Activated T-helper 2 cell treated with anti-CD3 and anti-CD28 coated beads, Interferon-gamma antibody, Interleukin-2, Interleukin-4, amounts not matched to agents 10 μg/mL and 5 μg/mL and 100 μg/mL, durations not matched to agents 14 hours and 24 hours and 36 hours (primary cell): ENCODE data around the gene ICE2. TPM values are rescaled to one million over a fixed set of nuclear protein-coding genes. Genes with fewer than 3 reads are reported as not detected.
"Not testable (repeated sequence)": the region's sequence is repeated elsewhere in the genome, so short reads cannot be mapped to it uniquely, and the experiment has no call there.

ENCODE experiments used
- DNase-seq: peaks from one replicate; pipeline ENCODE4 v3.0.0; 2021; ENCODE audit warnings: low spot score
- H3K27ac Mint-ChIP-seq: one replicate; pipeline ENCODE4 v1.8.0; 2021; ENCODE audit warnings: mixed read lengths
- H3K27me3 Mint-ChIP-seq: one replicate; pipeline ENCODE4 v1.8.0; 2021; ENCODE audit warnings: low read depth, mixed read lengths
- H3K36me3 Mint-ChIP-seq: one replicate; pipeline ENCODE4 v1.8.0; 2021; ENCODE audit warnings: low read depth, mixed read lengths
- H3K4me1 Mint-ChIP-seq: one replicate; pipeline ENCODE4 v1.8.0; 2021; ENCODE audit warnings: low read depth, mixed read lengths
- H3K4me3 Mint-ChIP-seq: one replicate; pipeline ENCODE4 v1.8.0; 2021; ENCODE audit warnings: low read depth, mild to moderate bottlenecking, moderate library complexity, mixed read lengths
- H3K9me3 Mint-ChIP-seq: one replicate; pipeline ENCODE4 v1.8.0; 2021; ENCODE audit warnings: mixed read lengths
- intact Hi-C: fragments of 100-400 bp; cut with micrococcal nuclease; formaldehyde crosslinking; loops from one replicate; pipeline ENCODE4 v1.15.1; 2023
- total RNA-seq: library from RNA; stranded (reverse); gene quantifications from 2 replicates; pipeline ENCODE4 v1.2.3, GENCODE V29; 2022

ICE2 gene
- total RNA-seq, 1 donor from 2014 or later, result 50.4 TPM

DNA sequence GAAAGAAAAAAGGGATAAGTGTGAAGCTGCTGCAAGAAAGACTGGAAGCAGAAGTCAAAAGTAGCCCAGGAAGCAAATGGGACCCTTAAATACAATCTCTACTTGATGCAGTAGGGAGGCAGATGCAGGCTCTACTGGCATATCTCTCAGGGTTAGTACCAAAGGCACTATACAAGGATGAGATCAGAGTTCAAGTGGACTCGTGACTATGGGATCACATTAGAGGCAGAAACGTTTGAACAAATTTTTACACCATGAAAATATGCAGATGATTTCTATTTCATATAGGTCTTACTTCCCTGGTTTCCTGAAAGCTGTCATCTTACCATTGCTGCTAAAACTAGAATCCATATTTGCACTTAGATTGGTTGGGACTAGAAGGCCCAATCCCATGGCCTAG lies 53.5 kb downstream of the ICE2 start:
- no peak for DNase-seq
- no peak overlapping the region for H3K27ac Mint-ChIP-seq
- H3K4me1 Mint-ChIP-seq, result peaks cover 8% of the 10 kb centered on the region
- H3K9me3 Mint-ChIP-seq, result no peaks in the 10 kb centered on the region
- H3K4me3 Mint-ChIP-seq, result no peak overlapping the region
- H3K36me3 Mint-ChIP-seq, result peaks cover 40% of the 10 kb centered on the region
- intact Hi-C loops, result no loop called here
- H3K27me3 Mint-ChIP-seq, result no peaks in the 10 kb centered on the region

DNA sequence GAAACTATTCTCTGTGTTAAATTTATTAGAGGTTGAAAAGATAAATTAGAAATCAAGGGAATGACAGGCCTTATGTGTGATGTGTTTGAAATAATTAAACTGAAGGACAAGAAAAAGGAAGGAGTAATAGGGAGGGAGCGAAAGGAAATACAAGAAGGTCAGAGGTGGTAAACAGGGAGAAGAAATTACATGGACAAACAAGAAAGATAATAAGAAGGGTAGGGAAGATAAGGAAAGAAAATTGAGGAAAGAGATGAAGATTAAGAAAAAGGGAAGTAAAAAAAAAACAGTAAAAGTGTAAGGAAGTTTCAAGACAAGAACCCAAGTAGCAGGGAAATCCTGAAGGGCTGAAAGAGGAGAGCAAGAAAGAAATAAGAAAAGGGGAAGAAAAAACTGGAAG lies 54.9 kb downstream of the ICE2 start:
- peak overlapping the region; percentile 33 for H3K27ac Mint-ChIP-seq
- H3K4me3 Mint-ChIP-seq, result no peak overlapping the region
- no peaks in the 10 kb centered on the region for H3K9me3 Mint-ChIP-seq

DNA sequence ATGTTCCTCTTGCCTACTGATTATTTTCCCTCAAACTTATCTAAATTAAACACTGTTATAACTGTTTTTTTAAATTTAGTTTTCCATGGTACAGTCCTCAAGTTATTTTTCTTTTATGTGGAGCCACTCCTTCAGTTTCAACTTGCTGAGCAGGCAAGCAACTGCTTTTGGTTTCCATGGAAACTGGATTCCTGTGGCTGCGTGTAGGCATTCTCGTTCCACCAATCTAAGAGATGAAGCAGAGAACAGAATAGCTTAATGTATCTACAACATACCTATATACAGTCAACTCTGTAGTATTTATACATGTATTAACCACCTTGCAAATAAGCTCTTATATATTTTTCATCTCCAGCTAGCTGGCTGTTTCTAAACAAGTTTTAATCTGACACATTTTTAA lies 55.4 kb downstream of the ICE2 start:
- no peaks in the 10 kb centered on the region for H3K9me3 Mint-ChIP-seq
- peaks cover 8% of the 10 kb centered on the region for H3K4me1 Mint-ChIP-seq
- peaks cover 39% of the 10 kb centered on the region for H3K36me3 Mint-ChIP-seq
- peak overlapping the region; percentile 33 for H3K27ac Mint-ChIP-seq
- intact Hi-C loops, result no loop called here
- DNase-seq, result no peak
- H3K4me3 Mint-ChIP-seq, result no peak overlapping the region
- no peaks in the 10 kb centered on the region for H3K27me3 Mint-ChIP-seq

More for the DNA sequence above, 54.9 kb downstream of the ICE2 start:
- Mint-ChIP-seq H3K36me3 (peaks cover 39% of the 10 kb centered on the region), H3K27me3 (no peaks in the 10 kb centered on the region), H3K4me1 (peaks cover 8% of the 10 kb centered on the region)
- intact Hi-C loops, result no loop called here
- no peak for DNase-seq

DNA sequence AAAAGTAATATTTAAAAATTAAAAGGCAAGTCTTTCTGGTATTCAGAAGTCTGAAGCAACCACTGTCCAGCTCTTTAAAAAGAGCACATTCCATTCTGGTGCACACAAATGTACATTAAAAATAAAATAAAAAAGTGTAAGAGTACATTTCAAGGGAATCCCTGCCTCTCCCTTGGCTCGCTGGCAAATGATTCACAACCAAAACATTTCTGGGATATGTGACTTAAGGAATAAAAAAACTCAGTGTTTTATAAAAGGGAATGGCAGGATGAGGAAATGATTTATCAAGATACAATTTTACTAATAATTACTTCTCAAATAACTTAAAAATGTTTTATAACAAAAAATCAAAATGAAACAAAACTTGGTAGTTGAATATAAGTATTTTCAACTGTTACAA lies 57.4 kb downstream of the ICE2 start:
- no peaks in the 10 kb centered on the region for H3K27me3 Mint-ChIP-seq
- peaks cover 34% of the 10 kb centered on the region for H3K36me3 Mint-ChIP-seq
- H3K4me3 Mint-ChIP-seq, result no peak overlapping the region
- no peak overlapping the region for H3K27ac Mint-ChIP-seq
- H3K9me3 Mint-ChIP-seq, result no peaks in the 10 kb centered on the region
- DNase-seq, result no peak
- intact Hi-C loops, result no loop called here
- H3K4me1 Mint-ChIP-seq, result peaks cover 8% of the 10 kb centered on the region

DNA sequence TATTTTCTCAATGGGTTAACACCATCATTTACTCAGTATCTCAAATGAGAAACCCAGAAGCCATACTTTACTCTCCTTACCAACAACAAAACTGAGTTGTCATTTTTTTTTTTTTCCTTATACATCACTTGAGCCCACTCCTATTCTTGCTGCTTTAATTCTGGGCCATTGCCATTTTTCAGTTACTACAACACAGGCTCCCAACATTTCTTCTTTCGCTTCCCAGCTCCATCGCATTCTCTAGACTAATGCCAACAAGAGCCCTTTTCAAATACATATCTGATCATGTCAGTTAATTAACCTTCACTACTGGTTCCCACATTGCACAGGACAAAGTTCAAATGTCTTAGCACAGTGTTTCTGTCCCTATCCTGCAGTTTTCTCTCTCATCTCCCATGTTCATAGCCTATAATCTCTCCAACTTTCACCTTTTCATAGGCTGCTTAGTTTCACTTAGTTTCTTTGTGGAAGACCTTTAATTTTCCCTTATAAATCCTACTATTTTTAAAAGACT lies 58.7 kb downstream of the ICE2 start:
- Mint-ChIP-seq H3K36me3 (peaks cover 30% of the 10 kb centered on the region), H3K4me3 (no peak overlapping the region), H3K4me1 (peaks cover 8% of the 10 kb centered on the region), H3K9me3 (no peaks in the 10 kb centered on the region), H3K27ac (no peak overlapping the region), H3K27me3 (no peaks in the 10 kb centered on the region)
- DNase-seq, result no peak
- intact Hi-C loops, result no loop called here

DNA sequence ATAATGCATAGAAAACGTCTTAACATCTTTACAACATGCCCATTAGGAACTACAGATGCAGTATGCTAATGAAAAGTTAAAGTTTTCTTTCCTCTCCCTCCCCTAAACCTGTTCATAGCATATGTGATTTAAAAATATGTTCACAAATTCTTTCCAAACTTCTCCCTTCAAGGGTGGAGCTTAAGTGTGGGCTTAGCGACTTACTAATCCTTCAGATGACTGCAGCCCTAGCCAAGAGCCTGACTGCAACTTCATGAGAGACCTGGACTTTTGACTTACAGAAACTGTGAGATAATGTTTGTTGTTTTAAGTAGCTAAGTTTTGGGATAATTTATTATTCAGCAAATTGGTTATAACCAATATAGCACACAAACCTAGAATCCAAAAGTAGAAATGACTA lies 59.2 kb downstream of the ICE2 start:
- H3K36me3 Mint-ChIP-seq, result peaks cover 26% of the 10 kb centered on the region
- intact Hi-C loops, result no loop called here
- no peaks in the 10 kb centered on the region for H3K9me3 Mint-ChIP-seq
- H3K4me3 Mint-ChIP-seq, result no peak overlapping the region
- no peak overlapping the region for H3K27ac Mint-ChIP-seq
- DNase-seq, result no peak
- no peaks in the 10 kb centered on the region for H3K27me3 Mint-ChIP-seq
- H3K4me1 Mint-ChIP-seq, result peaks cover 8% of the 10 kb centered on the region

DNA sequence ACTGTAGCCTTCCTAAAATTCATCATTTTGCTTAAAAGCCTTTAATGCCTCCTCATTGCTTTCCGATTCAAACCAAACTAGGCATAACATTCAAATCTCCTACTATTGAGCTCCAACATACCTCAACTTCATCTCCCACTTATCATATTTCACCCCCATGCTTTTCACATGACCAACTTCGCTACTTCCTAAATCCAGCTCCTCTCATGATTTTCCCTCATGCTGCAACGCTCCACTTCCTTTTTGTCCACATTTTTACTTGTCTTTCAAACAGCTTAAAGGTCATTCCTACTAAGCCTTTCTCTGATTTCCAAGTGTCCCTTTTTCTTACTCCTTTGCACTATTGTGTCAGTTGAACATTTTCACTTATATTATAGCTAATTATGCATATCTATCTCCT lies 60.8 kb downstream of the ICE2 start:
- no peak for DNase-seq
- Mint-ChIP-seq H3K4me1 (no peaks in the 10 kb centered on the region), H3K4me3 (no peak overlapping the region), H3K27me3 (no peaks in the 10 kb centered on the region), H3K9me3 (no peaks in the 10 kb centered on the region), H3K27ac (no peak overlapping the region), H3K36me3 (peaks cover 13% of the 10 kb centered on the region)
- intact Hi-C loops, result no loop called here

DNA sequence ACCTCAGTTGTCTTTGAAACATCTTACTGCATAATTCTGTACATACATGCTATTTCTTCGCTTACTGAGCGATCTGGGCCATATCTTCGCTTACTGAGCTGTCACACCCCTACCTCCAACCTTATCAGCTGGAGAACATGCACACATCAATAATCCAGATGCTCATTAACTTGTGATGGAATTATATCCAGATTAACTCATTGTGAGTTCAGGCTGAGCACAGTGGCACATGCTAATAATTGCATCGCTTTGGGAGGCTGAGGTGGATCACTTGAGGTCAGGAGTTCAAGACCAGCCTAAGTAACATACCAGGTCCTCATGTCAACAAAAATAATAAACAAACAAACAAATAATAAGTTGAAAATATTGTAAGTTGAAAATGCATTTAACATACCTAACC lies 61.8 kb downstream of the ICE2 start:
- H3K27me3 Mint-ChIP-seq, result no peaks in the 10 kb centered on the region
- intact Hi-C loops, result no loop called here

DNA sequence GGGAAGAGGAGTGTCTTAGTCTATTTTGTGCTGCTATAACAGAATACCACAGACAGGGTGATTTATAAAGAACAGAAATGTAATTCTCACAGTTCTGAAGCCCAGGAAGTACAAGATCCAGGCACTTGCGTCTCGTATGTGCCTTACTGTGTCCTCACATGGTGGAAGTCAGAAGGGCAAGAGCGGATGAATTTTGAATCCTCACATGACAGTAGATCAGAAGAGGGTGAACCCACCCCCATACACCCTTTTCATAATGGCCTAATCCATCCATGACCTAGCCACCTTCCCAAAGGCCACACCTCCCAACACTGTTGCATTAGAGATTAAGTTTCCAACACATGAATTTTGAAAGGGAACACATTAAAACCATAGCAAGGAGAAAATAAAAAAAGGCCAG lies 62.5 kb downstream of the ICE2 start:
- H3K27me3 Mint-ChIP-seq, result no peaks in the 10 kb centered on the region
- H3K4me1 Mint-ChIP-seq, result no peaks in the 10 kb centered on the region
- H3K27ac Mint-ChIP-seq, result no peak overlapping the region
- no peak for DNase-seq
- H3K4me3 Mint-ChIP-seq, result no peak overlapping the region
- peaks cover 8% of the 10 kb centered on the region for H3K36me3 Mint-ChIP-seq
- intact Hi-C loops, result no loop called here
- H3K9me3 Mint-ChIP-seq, result no peaks in the 10 kb centered on the region

More for the DNA sequence above, 61.8 kb downstream of the ICE2 start:
- H3K4me1 Mint-ChIP-seq, result no peaks in the 10 kb centered on the region
- no peak overlapping the region for H3K4me3 Mint-ChIP-seq
- H3K36me3 Mint-ChIP-seq, result peaks cover 9% of the 10 kb centered on the region
- no peaks in the 10 kb centered on the region for H3K9me3 Mint-ChIP-seq
- DNase-seq, result no peak
- H3K27ac Mint-ChIP-seq, result no peak overlapping the region

DNA sequence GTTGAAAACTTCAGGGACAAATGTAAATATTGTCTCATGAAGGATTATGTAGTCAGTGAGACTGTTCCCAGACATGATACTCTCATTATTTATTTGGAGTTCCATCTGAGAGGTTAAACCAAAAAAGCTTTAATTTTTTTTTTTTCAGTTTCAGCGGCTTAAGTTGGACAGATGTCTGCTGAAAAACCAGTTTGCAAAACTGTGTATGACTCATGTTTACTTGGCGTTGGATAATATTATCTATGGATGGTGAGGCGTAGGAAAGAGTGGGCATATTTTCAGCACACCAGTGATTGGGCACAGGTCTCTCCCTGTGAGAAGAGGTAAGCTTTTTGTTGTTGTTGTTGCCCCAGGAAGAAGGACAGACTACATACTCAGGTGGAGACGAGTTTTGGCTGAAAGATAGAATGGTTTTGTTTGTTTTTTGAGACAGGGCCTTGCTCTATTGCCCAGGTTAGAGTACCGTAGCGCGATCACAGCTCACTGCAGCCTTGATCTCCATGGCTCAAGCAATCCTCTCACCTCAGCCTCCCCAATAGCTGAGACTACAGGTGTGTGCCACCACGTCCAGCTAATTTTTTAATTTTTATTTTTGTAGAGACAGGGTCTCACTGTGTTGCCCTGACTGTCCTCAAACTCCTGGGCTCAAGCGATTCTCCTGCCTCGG lies 64.8 kb downstream of the ICE2 start:
- Mint-ChIP-seq H3K36me3 (no peaks in the 10 kb centered on the region), H3K27me3 (no peaks in the 10 kb centered on the region), H3K9me3 (no peaks in the 10 kb centered on the region), H3K4me3 (no peak overlapping the region), H3K27ac (no peak overlapping the region), H3K4me1 (peaks cover under 1% of the 10 kb centered on the region)
- DNase-seq, result no peak
- intact Hi-C loops, result no loop called here

DNA sequence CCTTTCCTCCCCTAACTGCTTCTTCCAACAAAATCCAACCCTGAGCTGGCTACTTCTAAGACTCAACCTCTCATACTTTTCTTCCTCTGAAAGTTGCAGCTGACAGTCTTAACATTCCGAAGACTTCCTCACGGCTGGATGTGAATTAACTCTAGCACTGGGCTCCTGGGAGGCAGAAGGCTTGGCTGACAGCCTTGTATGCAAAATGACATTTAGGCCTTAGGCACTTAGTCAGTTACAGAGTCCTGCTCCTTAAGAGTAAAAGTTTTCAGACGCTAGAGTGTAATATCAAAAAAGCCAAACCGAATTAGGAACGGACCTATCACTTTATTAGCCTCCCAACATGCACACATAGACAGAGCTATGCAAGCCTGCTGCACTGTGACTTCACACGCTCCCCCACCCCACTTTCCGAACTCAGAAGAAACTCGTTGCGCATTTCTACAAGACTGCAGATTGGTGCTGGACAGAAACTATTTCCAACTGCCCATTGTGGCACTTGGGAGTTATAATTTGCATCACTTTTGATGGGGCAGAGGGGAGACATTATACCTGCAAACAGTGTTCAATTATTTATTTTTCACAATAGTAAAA lies 65.6 kb downstream of the ICE2 start:
- H3K4me1 Mint-ChIP-seq, result peaks cover 6% of the 10 kb centered on the region
- H3K4me3 Mint-ChIP-seq, result no peak overlapping the region
- DNase-seq, result no peak
- no peaks in the 10 kb centered on the region for H3K9me3 Mint-ChIP-seq
- H3K27ac Mint-ChIP-seq, result no peak overlapping the region
- intact Hi-C loops, result no loop called here
- H3K27me3 Mint-ChIP-seq, result no peaks in the 10 kb centered on the region
- H3K36me3 Mint-ChIP-seq, result no peaks in the 10 kb centered on the region

DNA sequence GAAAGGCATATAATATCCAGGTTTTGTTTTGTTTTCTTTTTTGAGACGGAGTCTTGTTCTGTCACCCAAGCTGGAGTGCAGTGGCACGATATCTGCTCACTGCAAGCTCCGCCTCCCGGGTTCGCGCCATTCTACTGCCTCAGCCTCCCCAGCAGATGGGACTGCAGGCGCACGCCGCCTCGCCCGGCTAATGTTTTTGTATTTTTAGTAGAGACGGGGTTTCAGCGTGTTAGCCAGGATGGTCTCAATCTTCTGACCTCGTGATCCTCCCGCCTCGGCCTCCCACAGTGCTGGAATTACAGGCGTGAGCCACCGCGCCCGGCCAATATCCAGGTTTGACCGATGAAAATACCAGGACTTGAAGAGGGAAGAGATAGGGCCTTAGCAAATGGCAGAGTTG lies 66.1 kb downstream of the ICE2 start:
- H3K4me1 Mint-ChIP-seq, result peaks cover 10% of the 10 kb centered on the region
- H3K36me3 Mint-ChIP-seq, intact Hi-C loops, H3K4me3 Mint-ChIP-seq, H3K27ac Mint-ChIP-seq, H3K9me3 Mint-ChIP-seq, DNase-seq, H3K27me3 Mint-ChIP-seq: not testable (repeated sequence)

DNA sequence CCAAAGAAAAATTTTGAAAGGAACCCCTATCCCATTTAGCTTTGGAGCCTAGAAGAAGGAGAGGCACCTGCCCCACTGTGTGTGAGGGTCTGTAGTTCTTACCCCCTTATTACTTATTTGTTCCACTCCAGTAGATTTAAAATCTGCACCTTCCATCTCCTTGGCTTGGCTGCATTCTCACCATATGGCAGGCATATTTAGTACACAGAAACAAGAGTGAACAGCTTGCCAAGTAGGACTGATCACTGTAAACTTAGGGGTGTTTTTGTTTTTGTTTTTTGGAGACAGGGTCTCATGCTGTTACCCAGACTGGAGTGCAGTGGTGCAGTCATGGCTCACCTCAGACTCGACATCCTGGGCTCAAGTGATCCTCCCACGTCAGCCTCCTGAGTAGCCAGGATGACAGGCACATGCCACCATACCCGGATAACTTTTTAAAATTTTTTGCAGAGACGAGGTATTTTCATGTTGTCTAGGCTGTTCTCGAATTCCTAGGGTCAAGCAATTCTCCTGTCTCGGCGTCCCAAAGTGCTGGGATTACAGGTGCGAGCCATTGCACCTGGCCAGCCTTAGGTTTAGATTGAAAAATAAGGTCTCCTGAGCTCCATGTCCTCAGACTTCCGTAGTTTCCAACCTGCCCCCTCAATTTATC lies 67.0 kb downstream of the ICE2 start:
- no peak overlapping the region for H3K27ac Mint-ChIP-seq
- peaks cover 12% of the 10 kb centered on the region for H3K4me1 Mint-ChIP-seq
- DNase-seq, result no peak
- intact Hi-C loops, result no loop called here
- H3K4me3 Mint-ChIP-seq, result no peak overlapping the region
- no peaks in the 10 kb centered on the region for H3K9me3 Mint-ChIP-seq
- H3K27me3 Mint-ChIP-seq, result no peaks in the 10 kb centered on the region
- no peaks in the 10 kb centered on the region for H3K36me3 Mint-ChIP-seq
